ENCODE results near the gene FUT7.

FUT7 gene

DNA sequence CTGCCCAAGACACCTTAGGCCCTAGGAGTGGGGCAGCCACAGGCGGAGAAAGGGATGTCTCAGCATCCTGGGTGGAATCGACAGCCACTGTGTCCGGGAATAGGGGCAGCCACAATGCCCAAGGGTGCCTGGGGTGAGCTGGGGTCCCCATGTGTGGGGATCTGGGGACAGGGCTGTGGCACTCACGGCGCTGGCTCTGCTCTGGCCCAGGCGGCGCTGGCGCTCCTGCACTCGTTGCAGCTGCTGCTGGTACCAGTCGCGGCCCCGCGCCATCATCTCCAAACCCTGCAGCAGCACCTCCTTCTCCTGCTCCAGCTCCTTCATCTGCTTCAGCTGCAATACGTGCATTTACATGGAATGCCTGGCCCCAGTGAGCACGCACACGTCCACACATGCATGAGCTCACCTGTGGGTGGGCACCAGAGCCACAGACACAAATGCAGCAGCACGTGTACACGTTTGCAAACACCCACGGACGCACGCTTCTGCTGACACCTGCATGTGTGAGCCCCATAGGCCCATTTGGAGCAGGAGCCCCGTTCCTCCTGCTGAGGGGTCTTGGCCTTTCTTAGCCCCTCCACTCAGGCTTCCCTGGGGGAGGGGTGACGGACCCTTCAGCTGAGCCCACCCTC, 33.6 kb upstream of the FUT7 start (continued):
- TF ChIP-seq ZNF785 (tag by site-specific recombination; IDR thresholded peaks at IDR 0.05), result no peak
- TF ChIP-seq ZNF747 (tag by site-specific recombination; IDR thresholded peaks at IDR 0.05), result no peak

DNA sequence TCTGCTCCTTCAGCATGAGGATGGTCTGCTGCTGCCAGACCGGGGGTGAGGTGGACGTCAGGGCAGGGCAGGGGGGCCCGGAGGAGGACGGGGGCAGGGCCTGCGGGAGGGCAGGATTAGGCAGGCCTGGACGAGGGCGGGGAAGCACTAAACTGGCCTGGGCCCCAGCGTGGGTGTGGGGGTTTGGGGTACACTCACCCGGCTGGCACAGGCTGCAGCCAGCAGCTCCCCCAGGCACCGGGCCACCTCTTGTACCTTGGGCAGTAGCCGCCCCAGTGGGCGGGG, 32.9 kb upstream of the FUT7 start:
- H3K27ac ChIP-seq (ENCODE audit: extremely low read depth, low read depth, low read length), result no peak overlapping the region
- ChIA-PET POLR2A (interaction anchor here (9.1 kb wide), 1 partner anchor 19 kb away, joined by 137 read pairs; the partner anchor contains the start of gene MAN1B1), CTCF (interaction anchor here (0.6 to 11.3 kb wide), 16 partner anchors 8 to 335 kb away, joined by 3 to 237 read pairs (median 12); partner anchors contain the start of genes ABCA2, ENTPD2, MAN1B1 and NPDC1)

DNA sequence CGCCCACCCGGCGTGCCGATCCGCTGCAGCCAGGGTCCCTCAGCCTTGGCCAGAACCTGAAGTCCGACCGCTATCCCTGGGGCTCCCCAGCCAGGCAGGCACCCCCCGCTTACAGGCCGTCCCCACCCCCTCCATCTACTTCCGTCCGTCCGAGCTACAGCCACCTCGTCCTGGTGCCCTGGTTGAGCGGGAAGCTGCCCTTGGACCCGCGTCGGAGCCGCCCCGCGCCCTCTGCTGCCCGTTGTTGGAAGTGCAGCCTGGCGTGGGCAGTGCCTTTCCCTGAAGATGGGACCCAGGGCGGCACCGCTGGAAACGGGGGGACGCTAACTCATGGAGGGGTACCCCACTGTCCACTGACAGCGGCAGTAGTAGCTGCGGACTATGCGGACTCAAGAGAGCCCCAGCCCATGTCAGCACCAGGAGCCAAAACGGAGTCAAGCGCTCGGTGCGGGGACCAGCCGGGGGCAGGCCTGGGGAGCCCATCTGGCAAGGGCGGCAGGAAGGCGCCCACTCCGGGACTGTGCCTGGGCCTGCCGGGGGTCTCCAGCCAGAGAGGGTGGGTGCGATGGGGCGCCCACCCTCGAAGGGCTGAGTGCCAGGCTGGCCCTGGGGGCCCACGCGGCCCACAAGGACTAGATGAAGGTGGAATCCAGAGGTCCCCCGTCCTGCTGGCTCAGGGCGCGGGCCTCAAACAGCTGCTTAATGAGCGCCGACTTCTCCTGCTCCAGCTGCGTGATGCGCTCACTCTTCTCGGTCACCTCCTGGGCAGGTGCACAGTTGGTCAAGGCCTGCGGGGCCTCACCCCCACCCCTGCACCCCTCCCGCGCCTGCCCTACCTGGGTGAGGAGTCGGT, 32.4 kb upstream of the FUT7 start:
- ChIA-PET POLR2A (interaction anchor here (0.6 to 1.5 kb wide), 9 partner anchors 12 to 264 kb away, joined by 3 to 9 read pairs (median 4); partner anchors contain the start of genes MAN1B1, NPDC1, TUBB4B and UAP1L1), CTCF (interaction anchor here (0.6 to 11.3 kb wide), 27 partner anchors 8 to 339 kb away, joined by 3 to 237 read pairs (median 4); partner anchors contain the start of genes ABCA2, ENTPD2, MAN1B1 and NPDC1)
- Histone ChIP-seq H3K36me3 (ENCODE audit: control insufficient read depth in 2 of 2, insufficient read depth in 1 of 2, low read length in 2 of 2) (peaks cover 0 to 17% of the 10 kb centered on the region in 2 experiments; a peak in 1 of 3 replicates), H3K4me3 (ENCODE audit: low read depth, low read length) (no peak overlapping the region), H3K4me1 (ENCODE audit: control insufficient read depth, insufficient read depth, low read length) (peaks cover 3% of the 10 kb centered on the region; the same call in 1 of the 2 replicates), H3K9me3 (ENCODE audit: control insufficient read depth, insufficient read depth, low read depth, low read length) (no peaks in the 10 kb centered on the region), H3K27ac (ENCODE audit: extremely low read depth, low read depth, low read length) (no peak overlapping the region)
- TF ChIP-seq ZNF341 (tag by site-specific recombination; IDR thresholded peaks at IDR 0.05; ENCODE audit: low read depth) (no peak), EGR2 (tag by site-specific recombination; IDR thresholded peaks at IDR 0.05; ENCODE audit: low read depth) (peak; percentile 60), ZNF529 (tag by site-specific recombination; IDR thresholded peaks at IDR 0.05; ENCODE audit: insufficient replicate concordance) (no peak), ZEB2 (tag by site-specific recombination; IDR thresholded peaks at IDR 0.05) (0 out of 2 replicates have a peak, but pooled peaks have one; percentile 32), ZSCAN23 (tag by site-specific recombination; IDR thresholded peaks at IDR 0.05) (no peak), ZNF48 (tag by site-specific recombination; IDR thresholded peaks at IDR 0.05) (no peak), ZBTB17 (tag by site-specific recombination; IDR thresholded peaks at IDR 0.05) (0 out of 2 replicates have a peak, but pooled peaks have one; percentile 22), HOXC10 (CRISPR knock-in tag; IDR thresholded peaks at IDR 0.05) (no peak), KLF9 (tag by site-specific recombination; IDR thresholded peaks at IDR 0.05; ENCODE audit: low read depth) (peak; percentile 67), ZNF138 (tag by site-specific recombination; IDR thresholded peaks at IDR 0.05; ENCODE audit: borderline replicate concordance) (no peak), KLF1 (tag by site-specific recombination; IDR thresholded peaks at IDR 0.05) (0 out of 2 replicates have a peak, but pooled peaks have one; percentile 22), ZBTB48 (tag by site-specific recombination; IDR thresholded peaks at IDR 0.05) (peak; percentile 64), ZNF624 (tag by site-specific recombination; IDR thresholded peaks at IDR 0.05) (no peak), ZFHX2 (tag by site-specific recombination; conservative IDR thresholded peaks at IDR 0.05) (peak; percentile 82)
- TF ChIP-seq, protein P1, sequence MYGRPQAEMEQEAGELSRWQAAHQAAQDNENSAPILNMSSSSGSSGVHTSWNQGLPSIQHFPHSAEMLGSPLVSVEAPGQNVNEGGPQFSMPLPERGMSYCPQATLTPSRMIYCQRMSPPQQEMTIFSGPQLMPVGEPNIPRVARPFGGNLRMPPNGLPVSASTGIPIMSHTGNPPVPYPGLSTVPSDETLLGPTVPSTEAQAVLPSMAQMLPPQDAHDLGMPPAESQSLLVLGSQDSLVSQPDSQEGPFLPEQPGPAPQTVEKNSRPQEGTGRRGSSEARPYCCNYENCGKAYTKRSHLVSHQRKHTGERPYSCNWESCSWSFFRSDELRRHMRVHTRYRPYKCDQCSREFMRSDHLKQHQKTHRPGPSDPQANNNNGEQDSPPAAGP (tag by site-specific recombination; IDR thresholded peaks at IDR 0.05), result peak; percentile 24; the same call in 1 of the 2 replicates
- TF ChIP-seq, protein P2, sequence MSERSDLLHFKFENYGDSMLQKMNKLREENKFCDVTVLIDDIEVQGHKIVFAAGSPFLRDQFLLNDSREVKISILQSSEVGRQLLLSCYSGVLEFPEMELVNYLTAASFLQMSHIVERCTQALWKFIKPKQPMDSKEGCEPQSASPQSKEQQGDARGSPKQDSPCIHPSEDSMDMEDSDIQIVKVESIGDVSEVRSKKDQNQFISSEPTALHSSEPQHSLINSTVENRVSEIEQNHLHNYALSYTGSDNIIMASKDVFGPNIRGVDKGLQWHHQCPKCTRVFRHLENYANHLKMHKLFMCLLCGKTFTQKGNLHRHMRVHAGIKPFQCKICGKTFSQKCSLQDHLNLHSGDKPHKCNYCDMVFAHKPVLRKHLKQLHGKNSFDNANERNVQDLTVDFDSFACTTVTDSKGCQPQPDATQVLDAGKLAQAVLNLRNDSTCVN (tag by site-specific recombination; optimal IDR thresholded peaks at IDR 0.05), result peak; percentile 27
- TF ChIP-seq, protein P3, sequence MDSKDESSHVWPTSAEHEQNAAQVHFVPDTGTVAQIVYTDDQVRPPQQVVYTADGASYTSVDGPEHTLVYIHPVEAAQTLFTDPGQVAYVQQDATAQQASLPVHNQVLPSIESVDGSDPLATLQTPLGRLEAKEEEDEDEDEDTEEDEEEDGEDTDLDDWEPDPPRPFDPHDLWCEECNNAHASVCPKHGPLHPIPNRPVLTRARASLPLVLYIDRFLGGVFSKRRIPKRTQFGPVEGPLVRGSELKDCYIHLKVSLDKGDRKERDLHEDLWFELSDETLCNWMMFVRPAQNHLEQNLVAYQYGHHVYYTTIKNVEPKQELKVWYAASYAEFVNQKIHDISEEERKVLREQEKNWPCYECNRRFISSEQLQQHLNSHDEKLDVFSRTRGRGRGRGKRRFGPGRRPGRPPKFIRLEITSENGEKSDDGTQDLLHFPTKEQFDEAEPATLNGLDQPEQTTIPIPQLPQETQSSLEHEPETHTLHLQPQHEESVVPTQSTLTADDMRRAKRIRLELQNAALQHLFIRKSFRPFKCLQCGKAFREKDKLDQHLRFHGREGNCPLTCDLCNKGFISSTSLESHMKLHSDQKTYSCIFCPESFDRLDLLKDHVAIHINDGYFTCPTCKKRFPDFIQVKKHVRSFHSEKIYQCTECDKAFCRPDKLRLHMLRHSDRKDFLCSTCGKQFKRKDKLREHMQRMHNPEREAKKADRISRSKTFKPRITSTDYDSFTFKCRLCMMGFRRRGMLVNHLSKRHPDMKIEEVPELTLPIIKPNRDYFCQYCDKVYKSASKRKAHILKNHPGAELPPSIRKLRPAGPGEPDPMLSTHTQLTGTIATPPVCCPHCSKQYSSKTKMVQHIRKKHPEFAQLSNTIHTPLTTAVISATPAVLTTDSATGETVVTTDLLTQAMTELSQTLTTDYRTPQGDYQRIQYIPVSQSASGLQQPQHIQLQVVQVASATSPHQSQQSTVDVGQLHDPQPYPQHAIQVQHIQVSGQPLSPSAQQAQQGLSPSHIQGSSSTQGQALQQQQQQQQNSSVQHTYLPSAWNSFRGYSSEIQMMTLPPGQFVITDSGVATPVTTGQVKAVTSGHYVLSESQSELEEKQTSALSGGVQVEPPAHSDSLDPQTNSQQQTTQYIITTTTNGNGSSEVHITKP (tag by site-specific recombination; IDR thresholded peaks at IDR 0.05), result peak; percentile 81
- TF ChIP-seq, protein P4, sequence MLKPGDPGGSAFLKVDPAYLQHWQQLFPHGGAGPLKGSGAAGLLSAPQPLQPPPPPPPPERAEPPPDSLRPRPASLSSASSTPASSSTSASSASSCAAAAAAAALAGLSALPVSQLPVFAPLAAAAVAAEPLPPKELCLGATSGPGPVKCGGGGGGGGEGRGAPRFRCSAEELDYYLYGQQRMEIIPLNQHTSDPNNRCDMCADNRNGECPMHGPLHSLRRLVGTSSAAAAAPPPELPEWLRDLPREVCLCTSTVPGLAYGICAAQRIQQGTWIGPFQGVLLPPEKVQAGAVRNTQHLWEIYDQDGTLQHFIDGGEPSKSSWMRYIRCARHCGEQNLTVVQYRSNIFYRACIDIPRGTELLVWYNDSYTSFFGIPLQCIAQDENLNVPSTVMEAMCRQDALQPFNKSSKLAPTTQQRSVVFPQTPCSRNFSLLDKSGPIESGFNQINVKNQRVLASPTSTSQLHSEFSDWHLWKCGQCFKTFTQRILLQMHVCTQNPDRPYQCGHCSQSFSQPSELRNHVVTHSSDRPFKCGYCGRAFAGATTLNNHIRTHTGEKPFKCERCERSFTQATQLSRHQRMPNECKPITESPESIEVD (tag by site-specific recombination; IDR thresholded peaks at IDR 0.05), result no peak

More for the DNA sequence above, 32.9 kb upstream of the FUT7 start:
- no peaks in the 10 kb centered on the region for H3K9me3 ChIP-seq (ENCODE audit: control insufficient read depth, insufficient read depth, low read depth, low read length)
- peaks cover 6% of the 10 kb centered on the region; the same call in 1 of the 2 replicates for H3K4me1 ChIP-seq (ENCODE audit: control insufficient read depth, insufficient read depth, low read length)
- TF ChIP-seq MZF1 (tag by site-specific recombination; IDR thresholded peaks at IDR 0.05; ENCODE audit: borderline replicate concordance), result no peak
- TF ChIP-seq ZFHX2 (tag by site-specific recombination; conservative IDR thresholded peaks at IDR 0.05), result peak; percentile 52; the same call in 1 of the 2 replicates
- TF ChIP-seq EGR2 (tag by site-specific recombination; IDR thresholded peaks at IDR 0.05; ENCODE audit: low read depth), result 0 out of 2 replicates have a peak, but pooled peaks have one; percentile 56
- peaks cover 0 to 17% of the 10 kb centered on the region in 2 experiments; a peak in 1 of 3 replicates for H3K36me3 ChIP-seq (ENCODE audit: control insufficient read depth in 2 of 2, insufficient read depth in 1 of 2, low read length in 2 of 2)
- no peak overlapping the region for H3K4me3 ChIP-seq (ENCODE audit: low read depth, low read length)

Data from HEK293 (cell line).